MCF 10A (cell line): Measurements from ENCODE around the gene TRABD2A. TPM values are rescaled to one million over a fixed set of nuclear protein-coding genes. Genes with fewer than 3 reads are reported as not detected.

Experiments used
- BruUV-seq: library from RNA; stranded (reverse); fragments of 400-500 nt; replicated peaks from 2 replicates; lab custom pipeline; 2021; lab: Mats Ljungman, UMichigan
- CTCF ChIA-PET: fragments of 300-600 bp; sonication (Branson Sonifier 250); formaldehyde crosslinking; extraction: SDS; loops from one replicate; lab custom pipeline; 2021; ENCODE audit warnings: antibody characterized with exemption, inconsistent platforms; lab: Yijun Ruan, JAX
- POLR2A ChIA-PET: fragments of 300-600, 350-650 bp; sonication (Branson Sonifier 250); formaldehyde crosslinking; extraction: SDS; loops from one replicate; lab custom pipeline; 2020; ENCODE audit warnings: antibody characterized with exemption, inconsistent platforms; lab: Yijun Ruan, JAX
- DNase-seq: peaks from one replicate; pipeline ENCODE4 v3.0.0-alpha.2; 2018; ENCODE audit not compliant: unreplicated experiment
- H3K27ac Mint-ChIP-seq: one replicate; pipeline ENCODE4 v1.8.0; 2022; ENCODE audit warnings: mild to moderate bottlenecking, low read depth, mixed read lengths; ENCODE audit not compliant: unreplicated experiment
- H3K27me3 Mint-ChIP-seq: one replicate; pipeline ENCODE4 v1.8.0; 2022; ENCODE audit warnings: mixed read lengths; ENCODE audit not compliant: insufficient read depth, unreplicated experiment
- H3K36me3 Mint-ChIP-seq: one replicate; pipeline ENCODE4 v1.8.0; 2022; ENCODE audit warnings: mild to moderate bottlenecking, moderate library complexity, mixed read lengths; ENCODE audit not compliant: insufficient read depth, unreplicated experiment
- H3K4me1 Mint-ChIP-seq: one replicate; pipeline ENCODE4 v1.8.0; 2022; ENCODE audit warnings: mixed read lengths; ENCODE audit not compliant: insufficient read depth, unreplicated experiment
- H3K4me3 Mint-ChIP-seq: one replicate; pipeline ENCODE4 v1.8.0; 2022; ENCODE audit warnings: mild to moderate bottlenecking, moderate library complexity, mixed read lengths; ENCODE audit not compliant: unreplicated experiment
- H3K9me3 Mint-ChIP-seq: one replicate; pipeline ENCODE4 v1.8.0; 2022; ENCODE audit warnings: mixed read lengths; ENCODE audit not compliant: unreplicated experiment
- CTCF ChIP-seq: fragments of 200-600 bp; IDR thresholded peaks from one replicate; pipeline ENCODE4 v1.8.0; 2022; ENCODE audit warnings: antibody characterized with exemption, mild to moderate bottlenecking; ENCODE audit not compliant: unreplicated experiment
- intact Hi-C: fragments of 100-400 bp; cut with micrococcal nuclease; formaldehyde crosslinking; loops from 2 replicates; pipeline ENCODE4 v1.14.1; 2022
- total RNA-seq: library from RNA; stranded (reverse); gene quantifications from 2 replicates; pipeline ENCODE4 v1.2.3, GENCODE V29; 2022

TRABD2A gene
- total RNA-seq, 1 experiment from 2014 or later = 20.0 TPM

DNA sequence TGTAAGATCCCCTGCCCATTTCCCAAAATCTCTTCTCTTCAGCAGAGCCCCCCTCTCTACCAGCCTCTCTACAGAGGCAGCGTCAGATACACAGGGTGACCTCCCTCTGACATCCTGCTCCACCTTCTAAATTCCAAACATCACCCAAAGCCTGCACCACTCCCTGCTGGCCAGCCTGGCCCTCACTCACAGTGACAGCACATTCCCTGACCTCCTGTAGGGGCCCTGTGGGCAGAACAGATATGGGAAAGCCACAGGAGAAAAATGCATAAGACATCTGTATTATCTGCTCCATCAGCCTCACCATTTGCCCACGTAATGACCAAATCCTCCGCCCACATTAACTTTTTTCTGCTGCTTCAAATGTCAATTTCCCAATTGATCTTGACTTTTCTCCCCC is 40.6 kb downstream of the TRABD2A start:
- peaks cover 11% of the 10 kb centered on the region for H3K36me3 Mint-ChIP-seq
- no peak overlapping the region for H3K27ac Mint-ChIP-seq
- H3K4me1 Mint-ChIP-seq = peaks cover 12% of the 10 kb centered on the region
- no peaks in the 10 kb centered on the region for H3K27me3 Mint-ChIP-seq
- no TSS peak for BruUV-seq
- CTCF ChIA-PET = interaction anchor here (1.0 kb wide), 1 partner anchor 9 kb away, joined by 5 read pairs; no protein-coding TSS in a partner anchor
- intact Hi-C loops = no loop called here
- peaks cover 8% of the 10 kb centered on the region for H3K9me3 Mint-ChIP-seq
- POLR2A ChIA-PET = interaction anchor here (0.7 kb wide), 1 partner anchor 958 kb away, joined by 3 read pairs; no protein-coding TSS in a partner anchor
- no peak for TF ChIP-seq CTCF
- H3K4me3 Mint-ChIP-seq = no peak overlapping the region
- no peak for DNase-seq

- no peak for DNase-seq
- intact Hi-C loops = no loop called here
- H3K27me3 Mint-ChIP-seq = no peaks in the 10 kb centered on the region
- BruUV-seq = no TSS peak
- H3K9me3 Mint-ChIP-seq = peaks cover 8% of the 10 kb centered on the region
- no peak overlapping the region for H3K27ac Mint-ChIP-seq
- peaks cover 11% of the 10 kb centered on the region for H3K36me3 Mint-ChIP-seq
- no peak overlapping the region for H3K4me3 Mint-ChIP-seq
- H3K4me1 Mint-ChIP-seq = peaks cover 12% of the 10 kb centered on the region
- ChIA-PET CTCF (no interaction called here), POLR2A (interaction anchor here (0.7 kb wide), 1 partner anchor 958 kb away, joined by 3 read pairs; no protein-coding TSS in a partner anchor)
- TF ChIP-seq CTCF = no peak
Measured at GRCh38 chr2:84839851-84840250, 41.0 kb downstream of the TRABD2A start.

DNA sequence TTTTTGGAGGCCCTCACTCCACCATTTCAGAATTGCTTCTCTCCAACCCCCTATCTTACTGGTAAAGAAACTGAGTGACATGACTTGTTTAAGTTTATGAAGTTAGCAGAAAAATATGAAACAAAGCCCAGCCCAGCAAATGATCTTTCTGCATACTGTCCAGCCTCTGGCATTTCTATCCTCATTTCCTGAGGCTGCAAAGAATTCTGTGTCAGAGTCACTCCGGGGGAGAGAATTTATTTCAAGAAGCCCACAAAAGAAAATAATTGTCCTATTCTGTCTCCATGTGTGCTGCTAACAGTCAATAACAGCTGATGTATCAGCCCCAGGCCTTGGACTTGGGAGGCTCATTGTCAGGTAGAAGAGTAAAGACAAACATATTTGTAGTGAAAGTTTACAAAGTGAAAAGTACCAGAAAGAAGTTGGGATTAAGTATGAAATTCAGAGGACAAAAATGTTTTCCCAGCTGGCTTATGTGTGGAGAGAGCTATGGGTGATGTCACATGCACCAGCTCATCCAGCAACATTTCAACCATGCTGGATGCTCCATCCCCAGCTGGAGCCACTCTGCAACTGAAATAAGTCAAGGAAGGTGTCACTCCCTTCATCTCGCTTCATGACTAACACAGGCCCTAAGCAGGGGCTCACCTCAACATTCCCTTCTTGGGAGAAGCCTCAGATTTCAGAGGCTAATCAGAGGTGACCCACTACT is 42.3 kb downstream of the TRABD2A start:
- no peak for TF ChIP-seq CTCF
- ChIA-PET CTCF (interaction anchor here (0.6 to 1.0 kb wide), 4 partner anchors 12 to 341 kb away, joined by 3 to 5 read pairs (median 4); no protein-coding TSS in a partner anchor), POLR2A (interaction anchor here (1.0 kb wide), 1 partner anchor 11 kb away, joined by 4 read pairs; no protein-coding TSS in a partner anchor)
- intact Hi-C loops = no loop called here
- Mint-ChIP-seq H3K4me3 (no peak overlapping the region), H3K9me3 (peaks cover 8% of the 10 kb centered on the region), H3K4me1 (peaks cover 12% of the 10 kb centered on the region), H3K27ac (no peak overlapping the region), H3K27me3 (no peaks in the 10 kb centered on the region), H3K36me3 (peaks cover 11% of the 10 kb centered on the region)
- DNase-seq = no peak
- BruUV-seq = no TSS peak

DNA sequence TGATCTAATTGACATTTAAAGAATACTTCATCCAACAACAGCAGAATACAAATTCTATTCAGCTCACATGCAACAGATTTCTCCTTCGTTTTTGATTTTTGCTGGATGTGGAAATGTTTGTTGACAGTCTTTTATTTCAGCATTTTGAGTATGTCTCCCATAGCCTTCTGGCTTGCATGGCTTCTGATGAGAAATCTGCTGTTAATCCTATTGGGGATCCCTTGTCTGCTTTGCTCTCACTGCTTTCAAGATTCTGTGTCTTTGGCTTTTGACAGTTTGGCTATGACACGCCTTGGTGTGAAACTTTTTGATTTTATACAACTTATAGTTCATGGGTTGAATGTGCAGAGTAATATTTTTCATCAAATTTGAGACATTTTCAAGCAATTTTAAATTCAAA is 44.7 kb downstream of the TRABD2A start:
- BruUV-seq = no TSS peak
- peaks cover 11% of the 10 kb centered on the region for H3K36me3 Mint-ChIP-seq

More for the DNA sequence above, 44.7 kb downstream of the TRABD2A start:
- POLR2A ChIA-PET = no interaction called here
- no peak for DNase-seq
- H3K4me1 Mint-ChIP-seq = peaks cover 12% of the 10 kb centered on the region
- intact Hi-C loops = no loop called here
- H3K27ac Mint-ChIP-seq = no peak overlapping the region
- peaks cover 8% of the 10 kb centered on the region for H3K9me3 Mint-ChIP-seq
- no peak for TF ChIP-seq CTCF
- CTCF ChIA-PET = no interaction called here
- no peaks in the 10 kb centered on the region for H3K27me3 Mint-ChIP-seq
- no peak overlapping the region for H3K4me3 Mint-ChIP-seq
